ENCODE measurements around the gene IQGAP2. TPM values are rescaled to one million over a fixed set of nuclear protein-coding genes. Genes with fewer than 3 reads are reported as not detected.

IQGAP2 gene
- total RNA-seq, 4 donors from 2014 or later = 46.8 to 121 (median 97.0) TPM

DNA sequence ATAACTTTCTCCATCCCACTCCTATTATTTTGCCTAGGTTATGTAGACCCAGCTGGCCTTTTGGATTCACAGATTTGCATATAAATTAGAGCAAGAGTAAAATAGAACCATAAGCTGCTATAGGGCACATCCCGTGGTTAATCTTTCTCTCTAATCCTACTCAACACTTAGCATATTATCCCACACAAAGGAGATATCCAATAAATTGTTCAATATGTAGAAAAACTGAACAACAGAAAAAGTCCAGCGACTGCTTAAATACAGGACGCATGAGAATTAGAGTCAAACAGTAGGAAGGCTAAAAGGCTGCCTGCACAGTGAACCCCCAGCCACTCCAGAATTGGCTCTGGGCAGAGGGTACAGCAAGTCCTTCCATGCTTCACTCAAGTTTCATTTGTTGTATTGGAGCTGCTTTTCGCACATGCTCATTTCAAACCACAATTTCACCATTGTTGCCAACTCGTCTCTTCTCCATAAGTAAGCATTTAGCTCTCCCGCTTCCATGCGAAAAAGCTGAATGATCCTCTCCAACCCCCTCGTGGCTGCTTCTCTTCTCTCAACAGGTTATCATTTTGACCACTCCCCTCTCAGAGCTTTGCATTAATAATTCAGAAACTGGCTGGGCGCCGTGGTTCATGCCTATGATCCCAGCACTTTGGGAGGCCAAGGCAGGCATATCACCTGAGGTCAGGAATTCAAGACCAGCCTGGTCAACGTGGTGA lies 14.1 kb upstream of the IQGAP2 start:
- 89 to 90% methylated on average over 8 to 11 of the region's 11 CpGs for WGBS, 2 donors (ENCODE audit: low coverage in 1 of 2)
- no peak for TF ChIP-seq POLR2AphosphoS5 (IDR thresholded peaks at IDR 0.05)
- no peak for TF ChIP-seq EP300 (IDR thresholded peaks at IDR 0.05; ENCODE audit: low read depth)
- no peak for TF ChIP-seq CTCF (IDR thresholded peaks at IDR 0.05)
- no peak for TF ChIP-seq POLR2A (IDR thresholded peaks at IDR 0.05)
- in situ Hi-C loops (cut with MboI; ENCODE audit: low pct_ligation_motif_present in 1 of 4, low pct_unique_long_range_greater_than_20kb in 1 of 4, low sequenced_read_pairs in 3 of 4) (no loop called here), intact Hi-C loops (cut with DNase I; ENCODE audit: low total_unique reads) (no loop called here)
- Histone ChIP-seq H3K4me3 (no peak overlapping the region), H3K27ac (no peak overlapping the region), H3K4me1 (peaks cover 0 to 14% (median 3%) of the 10 kb centered on the region in 4 donors), H3K9me3 (no peaks in the 10 kb centered on the region), H3K27me3 (no peaks in the 10 kb centered on the region), H3K36me3 (no peaks in the 10 kb centered on the region)
- no peak for DNase-seq

DNA sequence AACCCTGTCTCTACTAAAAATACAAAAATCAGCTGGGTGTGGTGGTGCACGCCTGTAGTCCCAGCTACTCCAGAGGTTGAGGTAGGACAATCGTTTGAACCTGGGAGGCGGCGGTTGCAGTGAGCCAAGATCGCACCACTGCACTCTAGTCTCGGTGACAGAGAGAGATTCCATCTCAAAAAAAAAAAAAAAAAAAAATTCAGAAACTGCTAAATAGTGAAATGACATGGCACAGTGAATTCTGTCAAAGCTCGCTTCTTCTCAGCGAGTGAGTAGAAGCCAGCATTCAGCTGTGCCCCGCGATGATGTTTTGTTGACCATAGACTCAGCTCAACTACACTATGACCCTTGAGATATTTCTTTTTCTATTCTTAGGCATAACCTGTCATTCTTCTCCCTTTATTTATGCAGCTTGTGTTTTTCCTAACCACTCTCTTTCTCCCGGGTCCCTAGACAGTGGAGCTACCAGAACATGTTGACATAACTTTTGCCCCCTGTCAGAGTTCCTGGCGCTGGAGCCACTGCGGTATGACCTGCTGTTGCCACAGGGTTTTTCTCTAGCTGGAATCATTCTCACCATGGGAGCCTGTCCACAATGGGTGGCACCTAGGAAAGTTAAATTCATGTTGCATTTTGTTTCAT lies 13.5 kb upstream of the IQGAP2 start:
- in situ Hi-C loops (cut with MboI; ENCODE audit: low pct_ligation_motif_present in 1 of 4, low pct_unique_long_range_greater_than_20kb in 1 of 4, low sequenced_read_pairs in 3 of 4) = no loop called here
- H3K4me1 ChIP-seq = peaks cover 0 to 14% (median 3%) of the 10 kb centered on the region in 4 donors
- H3K27me3 ChIP-seq = no peaks in the 10 kb centered on the region
- no peak overlapping the region for H3K27ac ChIP-seq
- TF ChIP-seq CTCF (IDR thresholded peaks at IDR 0.05) (no peak), EP300 (IDR thresholded peaks at IDR 0.05; ENCODE audit: low read depth) (no peak), POLR2A (IDR thresholded peaks at IDR 0.05) (no peak), POLR2AphosphoS5 (IDR thresholded peaks at IDR 0.05) (no peak)
- WGBS, 2 donors (ENCODE audit: low coverage in 1 of 2) = 71 to 88% methylated on average over 5 to 13 of the region's 13 CpGs
- H3K36me3 ChIP-seq = no peaks in the 10 kb centered on the region
- no peak for DNase-seq
- H3K9me3 ChIP-seq = no peaks in the 10 kb centered on the region
- no peak overlapping the region for H3K4me3 ChIP-seq
- intact Hi-C loops (cut with DNase I; ENCODE audit: low total_unique reads) = no loop called here

GRCh38 chr5:76391014-76391413 lies 12.1 kb upstream of the IQGAP2 start:
- intact Hi-C loops (cut with DNase I; ENCODE audit: low total_unique reads) (no loop called here), in situ Hi-C loops (cut with MboI; ENCODE audit: low pct_ligation_motif_present in 1 of 4, low pct_unique_long_range_greater_than_20kb in 1 of 4, low sequenced_read_pairs in 3 of 4) (no loop called here)
- H3K27ac ChIP-seq = no peak overlapping the region
- DNase-seq = no peak
- no peaks in the 10 kb centered on the region for H3K9me3 ChIP-seq
- no peak overlapping the region for H3K4me3 ChIP-seq
- 68 to 70% methylated on average over 8 to 9 of the region's 9 CpGs for WGBS, 2 donors (ENCODE audit: low coverage in 1 of 2)
- no peaks in the 10 kb centered on the region for H3K36me3 ChIP-seq
- H3K27me3 ChIP-seq = no peaks in the 10 kb centered on the region
- TF ChIP-seq EP300 (IDR thresholded peaks at IDR 0.05; ENCODE audit: low read depth) = no peak
- H3K4me1 ChIP-seq = peaks cover 0 to 10% (median 3%) of the 10 kb centered on the region in 4 donors

- WGBS, 2 donors (ENCODE audit: low coverage in 1 of 2) = 84 to 90% methylated on average over 3 to 5 of the region's 5 CpGs
- Histone ChIP-seq H3K27ac (no peak overlapping the region), H3K36me3 (no peaks in the 10 kb centered on the region), H3K27me3 (no peaks in the 10 kb centered on the region), H3K9me3 (no peaks in the 10 kb centered on the region), H3K4me3 (no peak overlapping the region), H3K4me1 (peaks cover 0 to 6% (median 0%) of the 10 kb centered on the region in 4 donors)
- intact Hi-C loops (cut with DNase I; ENCODE audit: low total_unique reads) = no loop called here
- TF ChIP-seq EP300 (IDR thresholded peaks at IDR 0.05; ENCODE audit: low read depth) (no peak), POLR2A (IDR thresholded peaks at IDR 0.05) (no peak), POLR2AphosphoS5 (IDR thresholded peaks at IDR 0.05) (no peak), CTCF (IDR thresholded peaks at IDR 0.05) (no peak)
- in situ Hi-C loops (cut with MboI; ENCODE audit: low pct_ligation_motif_present in 1 of 4, low pct_unique_long_range_greater_than_20kb in 1 of 4, low sequenced_read_pairs in 3 of 4) = no loop called here
- no peak for DNase-seq
These were observed 9.9 kb upstream of the IQGAP2 start for GRCh38 chr5:76393035-76393680.

All from transverse colon (tissue), 4 donors.